KOPT-K1 (cell line): ENCODE measurements around the gene LHX1.

Source experiments
- H3K27ac ChIP-seq: fragments of 200-600 bp; sonication (generic); 2 replicates; pipeline ENCODE4 v1.5.1; 2016; ENCODE audit warnings: antibody characterized with exemption, mild to moderate bottlenecking, low read depth, low read length; ENCODE audit not compliant: poor library complexity, severe bottlenecking
- H3K36me3 ChIP-seq: fragments of 200-600 bp; sonication (generic); 2 replicates; pipeline ENCODE4 v1.5.1; 2017; ENCODE audit warnings: antibody characterized with exemption, mild to moderate bottlenecking, low read length, moderate library complexity; ENCODE audit not compliant: insufficient read depth
- H3K9me3 ChIP-seq: fragments of 200-600 bp; sonication (generic); 2 replicates; pipeline ENCODE4 v1.5.1; 2017; ENCODE audit warnings: antibody characterized with exemption, low read length, mild to moderate bottlenecking; ENCODE audit not compliant: insufficient read depth, poor library complexity, severe bottlenecking

LHX1 gene

GRCh38 chr17:36940313-36941264 lies 3.3 kb downstream of the LHX1 start:
- H3K9me3 ChIP-seq = peaks cover 23% of the 10 kb centered on the region
- H3K27ac ChIP-seq = no peak overlapping the region
- H3K36me3 ChIP-seq = no peaks in the 10 kb centered on the region

GRCh38 chr17:36941265-36942010 lies 4.2 kb downstream of the LHX1 start:
- no peaks in the 10 kb centered on the region for H3K36me3 ChIP-seq
- H3K27ac ChIP-seq = no peak overlapping the region
- H3K9me3 ChIP-seq = peaks cover 23% of the 10 kb centered on the region

GRCh38 chr17:36942019-36942599 lies 4.8 kb downstream of the LHX1 start:
- H3K36me3 ChIP-seq = no peaks in the 10 kb centered on the region
- H3K27ac ChIP-seq = no peak overlapping the region
- H3K9me3 ChIP-seq = peaks cover 23% of the 10 kb centered on the region

GRCh38 chr17:36942631-36943125 lies 5.4 kb downstream of the LHX1 start:
- no peaks in the 10 kb centered on the region for H3K36me3 ChIP-seq
- H3K27ac ChIP-seq = no peak overlapping the region
- peaks cover 23% of the 10 kb centered on the region for H3K9me3 ChIP-seq

GRCh38 chr17:36943250-36944191 lies 6.2 kb downstream of the LHX1 start:
- no peaks in the 10 kb centered on the region for H3K36me3 ChIP-seq
- H3K9me3 ChIP-seq = peaks cover 23% of the 10 kb centered on the region
- H3K27ac ChIP-seq = no peak overlapping the region

- Histone ChIP-seq H3K9me3 (peaks cover 23% of the 10 kb centered on the region), H3K36me3 (no peaks in the 10 kb centered on the region), H3K27ac (no peak overlapping the region)
These were observed 7.3 kb downstream of the LHX1 start for GRCh38 chr17:36944553-36944952.

GRCh38 chr17:36945140-36945539 lies 7.9 kb downstream of the LHX1 start:
- H3K36me3 ChIP-seq = 0 out of 2 replicates have a peak, but pooled peaks cover 2% of the 10 kb centered on the region
- H3K27ac ChIP-seq = no peak overlapping the region
- peaks cover 23% of the 10 kb centered on the region for H3K9me3 ChIP-seq

GRCh38 chr17:36945959-36946725 lies 8.9 kb downstream of the LHX1 start:
- Histone ChIP-seq H3K9me3 (peaks cover 18% of the 10 kb centered on the region), H3K36me3 (peaks cover 12% of the 10 kb centered on the region), H3K27ac (no peak overlapping the region)

- Histone ChIP-seq H3K36me3 (peaks cover 17% of the 10 kb centered on the region), H3K9me3 (peaks cover 12% of the 10 kb centered on the region)
These were observed 9.4 kb downstream of the LHX1 start for GRCh38 chr17:36946726-36947091.

GRCh38 chr17:36947922-36948716 lies 10.8 kb downstream of the LHX1 start:
- H3K36me3 ChIP-seq = peaks cover 31% of the 10 kb centered on the region
- peak overlapping the region; percentile 78 for H3K27ac ChIP-seq
- H3K9me3 ChIP-seq = no peaks in the 10 kb centered on the region

More at GRCh38 chr17:36946726-36947091, 9.4 kb downstream of the LHX1 start:
- H3K27ac ChIP-seq = no peak overlapping the region

- Histone ChIP-seq H3K9me3 (no peaks in the 10 kb centered on the region), H3K36me3 (peaks cover 39% of the 10 kb centered on the region), H3K27ac (peak within 1 kb of the TSS; percentile 78)
These were observed 11.6 kb downstream of the LHX1 start, which contains the start of gene AATF for GRCh38 chr17:36948717-36949460. TSS of gene AATF (plus strand) at chr17:36948954. CDS start at chr17:36949126, 172 bp downstream.

- peaks cover 45% of the 10 kb centered on the region for H3K36me3 ChIP-seq
- H3K9me3 ChIP-seq = no peaks in the 10 kb centered on the region
- H3K27ac ChIP-seq = peak overlapping the region; percentile 78
These were observed 12.2 kb downstream of the LHX1 start for GRCh38 chr17:36949461-36949927.
